HG03039 (cell line): Measurements from ENCODE around the gene NABP1.
A peak's percentile ranks its signal among the peaks of the same experiment; 100 is the strongest.

Experiments used
- ATAC-seq: cut with Tn5 transposase; IDR thresholded peaks from one replicate; pipeline ENCODE4 v1.9.1; 2021; ENCODE audit warnings: mild to moderate bottlenecking, moderate library complexity; ENCODE audit not compliant: unreplicated experiment

NABP1 gene

DNA sequence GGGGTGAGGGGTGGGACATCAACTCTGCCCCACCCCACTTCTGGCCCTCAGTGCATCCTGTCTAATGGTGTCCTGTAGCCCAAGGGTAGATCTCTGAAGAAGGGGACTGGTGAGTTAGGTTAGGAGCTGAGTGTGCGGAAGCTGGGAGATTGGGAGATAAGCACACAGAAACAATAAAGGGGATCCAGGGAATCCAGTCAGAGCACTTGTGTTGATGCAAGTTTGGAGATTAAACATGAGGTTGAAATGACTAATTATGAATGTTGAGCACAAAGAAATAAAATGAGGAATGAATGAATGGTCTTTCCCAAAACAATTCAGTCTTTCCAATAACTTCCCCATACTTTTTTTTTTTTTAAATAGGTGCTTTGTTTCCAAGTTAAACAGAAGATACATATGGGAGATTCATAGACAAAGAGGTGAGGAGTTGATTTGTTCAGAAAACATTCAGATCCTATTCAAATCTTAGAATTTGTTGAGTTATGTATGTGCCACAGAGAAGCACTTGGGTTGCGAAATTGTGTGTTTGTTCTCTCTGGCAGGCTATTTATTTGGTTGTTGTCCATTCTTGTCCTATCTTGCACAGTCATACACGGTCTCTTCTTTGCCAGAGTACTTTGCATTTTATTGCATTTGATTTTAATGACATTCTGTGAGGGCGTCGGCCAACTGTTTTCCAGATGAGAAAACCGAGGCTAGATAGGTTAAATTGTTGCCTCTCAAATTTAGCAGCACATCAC is 31.6 kb upstream of the NABP1 start:
- ATAC-seq = no peak

DNA sequence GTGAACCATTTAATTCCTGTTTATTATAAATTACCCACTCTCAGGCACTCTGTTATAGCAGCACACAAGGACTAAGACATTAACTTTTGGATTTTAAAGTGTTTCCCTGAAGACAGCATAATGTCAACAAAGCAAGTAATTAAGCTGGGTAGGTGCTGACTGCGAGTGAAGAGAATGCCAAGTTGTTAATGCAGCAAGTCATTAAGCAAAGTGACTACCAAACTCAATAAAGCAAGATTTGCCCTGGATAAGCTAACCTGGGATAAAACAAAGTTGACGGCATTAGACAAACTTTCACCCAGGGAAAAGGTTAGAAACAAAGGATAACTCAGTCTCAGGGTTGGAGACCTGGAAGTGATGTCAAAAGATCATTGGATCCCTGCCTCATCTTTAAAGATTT is 28.4 kb upstream of the NABP1 start:
- ATAC-seq = no peak

DNA sequence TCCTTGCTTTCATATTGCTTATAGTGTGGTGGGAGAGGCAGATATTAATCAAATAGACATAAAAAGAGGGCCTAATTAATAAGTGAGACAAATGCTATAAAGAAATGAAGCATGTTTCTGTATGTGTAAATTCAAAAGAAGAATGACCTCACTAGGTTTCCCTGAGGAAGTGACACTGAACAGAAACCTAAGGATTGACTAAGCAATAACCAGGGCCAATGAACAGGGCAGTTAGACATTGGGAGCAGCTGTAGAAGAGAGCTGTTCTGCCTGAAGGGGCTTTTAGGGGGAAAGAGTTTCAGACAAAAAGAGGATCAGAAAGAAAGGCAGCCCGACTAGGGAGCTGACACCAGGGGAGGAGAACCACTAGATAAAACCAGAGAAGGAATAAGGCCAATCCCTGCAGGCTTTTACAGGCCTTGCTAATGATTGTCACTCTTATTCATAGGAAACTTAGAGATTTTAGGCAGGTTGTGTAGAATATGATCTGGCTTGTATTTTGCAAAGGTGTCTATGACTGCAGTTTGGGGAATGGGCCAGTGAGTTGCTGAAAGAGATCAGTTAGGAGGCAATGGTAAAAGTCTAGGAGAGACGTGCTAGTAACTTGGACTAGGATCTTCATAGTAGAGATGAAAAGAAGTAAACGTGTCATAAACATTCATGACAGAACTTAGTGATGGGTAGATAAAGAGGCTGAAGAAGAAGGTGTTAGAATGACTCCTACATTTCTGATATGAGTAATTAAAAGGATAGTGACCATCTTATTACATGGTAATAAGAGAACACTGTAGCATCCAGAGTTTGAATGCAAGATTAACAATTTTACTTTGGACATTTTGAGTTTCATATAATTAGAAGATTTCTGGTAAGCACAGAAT is 26.8 kb upstream of the NABP1 start:
- peak; percentile 98 for ATAC-seq

DNA sequence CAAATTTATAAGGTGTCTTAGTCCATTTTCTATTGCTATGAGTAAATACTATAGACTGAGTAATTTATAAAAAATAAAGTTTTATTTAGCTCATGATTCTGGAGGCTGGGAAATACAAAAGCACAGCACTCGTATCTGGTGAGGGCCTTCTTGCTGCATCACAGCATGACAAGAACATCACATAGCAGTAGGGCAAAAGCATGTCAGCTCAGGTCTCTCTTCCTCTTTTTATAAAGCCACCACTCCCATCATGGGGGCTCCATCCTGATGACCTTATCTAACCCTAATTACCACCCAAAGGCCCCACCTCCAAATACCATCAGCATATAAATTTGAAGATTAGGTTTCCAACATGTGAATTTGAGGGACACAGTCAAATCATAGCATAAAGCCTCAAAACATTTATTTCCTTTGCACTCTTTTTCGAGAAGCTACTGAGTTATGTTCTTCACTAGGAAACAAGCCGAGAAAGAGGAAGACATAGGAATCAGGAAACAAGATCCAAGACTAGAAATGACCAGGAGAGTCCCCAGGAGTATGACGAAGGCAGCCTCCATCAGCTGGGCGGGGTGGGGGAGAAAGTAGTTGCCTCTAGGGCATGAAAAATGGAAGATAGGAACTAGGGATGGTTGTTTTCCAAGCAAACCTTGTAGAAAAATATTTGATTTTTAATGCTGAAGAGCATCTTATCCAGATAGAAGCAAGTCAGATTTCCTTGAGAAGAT is 24.1 kb upstream of the NABP1 start:
- no peak for ATAC-seq

DNA sequence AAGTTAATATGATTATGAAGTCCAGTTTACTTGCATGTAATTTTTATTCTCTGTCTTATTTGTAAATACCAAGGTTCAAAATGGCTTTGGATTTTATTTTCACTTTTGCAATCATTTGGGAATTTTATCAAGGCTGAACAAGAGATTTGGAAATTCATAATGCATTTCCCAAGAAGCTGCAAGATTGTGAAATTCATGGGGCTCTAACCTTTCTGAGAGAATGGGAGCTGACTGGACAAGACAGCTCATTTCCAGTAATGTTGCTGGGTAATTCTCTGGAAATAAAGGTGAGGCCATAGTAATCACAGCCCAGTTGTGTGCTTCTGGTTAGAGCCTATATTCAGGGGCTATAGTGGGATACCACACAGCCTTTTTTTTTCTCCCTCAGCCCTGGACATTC is 21.5 kb upstream of the NABP1 start:
- no peak for ATAC-seq

DNA sequence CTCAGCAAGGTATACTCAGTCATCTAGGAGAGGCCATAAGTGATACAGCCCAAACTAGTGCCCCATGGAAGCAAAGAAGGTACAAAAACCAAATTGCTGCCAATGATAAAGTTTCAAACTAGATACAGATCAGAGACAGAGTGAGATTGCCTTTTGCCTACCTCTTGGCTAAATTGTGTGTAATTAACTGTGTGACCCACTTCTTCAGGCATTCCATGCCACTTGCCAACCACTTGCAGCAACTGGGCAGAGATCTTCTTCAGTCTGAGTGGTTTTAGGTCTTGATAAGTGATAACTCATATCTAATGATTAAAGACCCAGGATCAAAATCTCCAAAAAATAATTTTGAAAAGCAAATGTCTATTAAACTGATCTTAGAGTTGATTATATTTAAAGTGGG is 21.1 kb upstream of the NABP1 start:
- ATAC-seq = no peak

DNA sequence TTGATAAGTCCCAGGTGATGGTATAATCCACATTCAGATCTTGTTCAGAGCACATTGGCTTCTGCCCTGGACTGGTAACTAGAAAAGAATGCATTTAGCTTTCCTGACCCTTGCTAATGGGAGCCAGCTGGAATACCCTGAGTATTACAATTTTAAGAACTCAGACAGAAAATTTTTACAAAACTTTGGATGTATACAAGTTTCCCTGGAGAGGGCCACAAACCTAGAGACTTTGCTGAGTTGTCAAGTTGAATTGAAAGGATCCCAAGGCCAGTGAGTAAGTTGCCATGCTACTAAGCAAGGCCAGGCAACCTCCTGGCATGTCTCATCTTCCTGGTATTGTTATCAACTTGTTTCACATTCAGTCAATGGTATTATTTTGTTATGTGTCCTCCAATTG is 20.0 kb upstream of the NABP1 start:
- ATAC-seq = no peak

DNA sequence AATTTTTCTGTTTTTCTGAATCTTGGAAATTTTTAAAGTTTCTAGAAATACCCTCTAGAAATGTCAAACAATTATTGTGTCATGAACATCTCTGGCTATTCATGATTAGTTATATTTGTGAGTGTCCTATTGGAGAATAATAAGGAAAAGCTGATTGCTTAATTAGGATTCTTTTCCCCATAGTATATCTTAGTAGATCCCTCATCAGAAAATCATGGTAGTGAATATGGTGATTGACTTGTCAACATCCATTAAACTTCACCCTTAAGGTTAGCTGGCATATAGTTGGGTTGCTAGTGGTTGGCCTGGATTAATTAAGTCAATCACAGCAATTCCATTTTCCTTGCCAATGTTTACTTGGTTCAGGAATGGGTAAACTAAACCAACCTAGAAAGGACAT is 18.7 kb upstream of the NABP1 start:
- ATAC-seq = no peak

DNA sequence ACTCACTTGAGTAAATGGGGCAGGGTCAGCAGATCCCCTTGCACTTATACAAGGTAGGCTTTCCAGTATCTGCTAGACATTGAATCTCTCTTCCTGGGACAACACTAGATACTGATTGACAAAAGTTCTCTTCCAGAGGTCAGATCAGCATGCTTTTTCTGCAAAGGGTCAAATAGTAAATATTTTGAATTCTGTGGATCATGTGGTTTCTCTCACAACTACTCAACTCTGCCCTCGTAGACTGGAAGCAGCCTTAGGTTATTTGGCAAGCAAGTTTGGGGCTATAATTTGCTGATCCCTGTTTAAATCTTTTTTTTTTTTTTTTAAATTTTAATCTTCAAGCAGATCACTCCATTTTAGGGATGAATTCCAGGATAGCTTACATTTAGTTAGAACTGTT is 17.4 kb upstream of the NABP1 start:
- ATAC-seq = no peak

DNA sequence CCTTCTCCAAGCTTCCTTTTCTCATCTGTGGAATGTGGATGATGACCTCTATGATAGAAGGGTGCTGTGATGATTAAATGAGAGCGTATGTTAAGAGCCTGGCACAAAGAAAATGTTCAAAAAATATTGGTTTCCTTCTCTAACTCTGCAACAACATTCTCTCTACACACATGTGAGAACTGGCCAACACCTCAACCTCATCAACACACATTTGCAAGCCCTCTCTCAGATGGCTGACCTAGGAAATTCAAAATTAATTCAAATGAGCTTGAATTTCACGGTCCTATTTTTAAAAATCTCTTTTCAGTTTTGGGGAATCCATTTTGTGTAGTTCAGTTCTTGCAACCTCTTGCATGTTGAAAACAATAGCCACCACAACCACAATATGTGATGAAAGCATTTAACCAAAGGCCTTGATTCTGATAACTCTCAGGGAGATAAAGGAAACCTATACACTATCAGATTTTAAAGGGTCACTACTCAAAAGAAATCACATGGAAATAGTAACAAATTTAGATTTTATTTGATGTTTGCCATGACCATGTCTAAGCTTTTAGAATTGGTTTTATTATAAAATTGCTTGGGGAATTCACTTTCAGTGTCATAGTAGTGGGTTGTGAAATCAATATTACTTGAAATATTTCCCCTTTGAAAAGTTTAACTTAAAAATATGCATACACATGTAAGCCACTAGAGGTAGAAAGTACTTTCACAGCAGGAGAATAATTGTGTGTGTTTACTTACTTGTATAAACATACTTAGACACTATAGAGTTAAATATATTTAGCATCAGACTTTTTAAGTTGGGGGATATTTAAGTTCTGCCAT is 16.6 kb upstream of the NABP1 start:
- ATAC-seq = no peak

DNA sequence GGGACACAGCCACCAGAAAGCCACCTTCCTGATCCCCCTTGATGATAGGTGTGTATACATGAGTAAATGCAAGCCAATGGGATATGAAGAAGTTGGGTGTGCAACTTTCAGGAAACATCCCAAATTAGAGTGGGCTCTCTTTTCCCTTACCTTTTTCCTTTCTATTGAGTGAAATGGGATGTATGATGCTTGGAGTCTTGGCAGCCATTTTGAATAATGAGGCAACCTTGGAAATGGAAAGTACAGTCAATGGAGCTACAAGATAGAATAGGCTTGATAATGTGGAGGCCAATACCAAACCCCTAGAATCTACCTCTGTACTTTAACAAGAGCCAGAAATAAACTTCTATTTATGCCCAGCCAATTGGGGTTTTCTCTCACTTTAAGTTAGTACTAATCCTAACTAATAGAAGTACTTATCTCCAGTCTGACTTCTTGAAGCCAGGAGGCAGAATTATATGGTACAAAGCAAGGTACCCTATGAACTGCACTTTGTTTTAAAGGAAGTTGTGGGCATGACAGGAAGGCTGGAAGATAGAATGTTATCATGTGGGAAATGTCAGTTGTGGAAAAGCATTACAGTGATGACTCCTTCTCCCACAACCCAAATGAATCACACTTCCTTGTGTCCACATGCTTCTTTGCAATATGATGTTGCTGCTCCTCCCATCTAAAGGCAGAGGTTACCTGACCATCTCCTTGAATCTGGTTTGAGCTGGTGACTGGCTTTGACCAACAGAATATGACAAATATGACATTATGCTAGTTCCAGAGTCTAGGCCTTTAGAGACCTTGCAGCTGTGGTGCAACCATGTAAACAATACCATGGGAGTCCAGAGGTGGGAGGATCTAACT is 12.9 kb upstream of the NABP1 start:
- ATAC-seq = no peak

DNA sequence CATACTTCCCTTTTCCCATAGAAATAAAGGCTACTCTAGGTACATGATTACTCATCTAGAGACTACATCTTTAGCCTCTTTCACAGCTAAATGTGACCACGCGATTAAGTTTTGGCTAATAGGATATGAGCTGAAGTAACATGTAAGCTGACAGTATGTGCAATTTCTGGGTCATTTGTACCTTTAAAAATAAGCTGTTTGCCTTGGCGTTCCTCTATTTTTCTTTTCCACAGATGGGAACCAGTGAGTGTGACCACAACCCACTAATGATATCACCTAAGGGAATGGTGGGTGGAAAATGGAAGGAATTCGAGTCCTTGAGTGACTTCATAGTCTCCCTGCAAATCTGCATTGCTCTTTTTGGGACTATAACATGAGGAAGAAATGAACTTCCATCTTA is 11.7 kb upstream of the NABP1 start:
- ATAC-seq = no peak

DNA sequence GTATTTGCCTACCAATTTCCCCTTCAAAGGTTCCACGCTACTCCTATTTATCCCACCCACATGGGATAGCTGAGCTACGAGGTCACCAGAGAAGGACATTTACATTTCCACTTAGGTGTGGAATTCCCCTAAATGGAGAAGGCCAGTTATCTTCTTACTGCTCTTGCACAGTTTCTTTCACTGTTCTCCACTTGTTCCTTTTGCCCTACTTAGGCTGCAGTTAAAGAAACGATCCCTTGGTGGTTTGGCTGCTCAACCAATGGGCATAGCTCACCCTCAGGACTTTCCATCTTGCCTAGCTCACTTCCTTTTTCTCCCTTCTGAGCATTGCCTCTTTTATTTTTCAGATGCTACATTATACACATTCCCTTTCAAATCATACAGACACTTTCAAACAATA is 11.2 kb upstream of the NABP1 start:
- ATAC-seq = peak; percentile 70

DNA sequence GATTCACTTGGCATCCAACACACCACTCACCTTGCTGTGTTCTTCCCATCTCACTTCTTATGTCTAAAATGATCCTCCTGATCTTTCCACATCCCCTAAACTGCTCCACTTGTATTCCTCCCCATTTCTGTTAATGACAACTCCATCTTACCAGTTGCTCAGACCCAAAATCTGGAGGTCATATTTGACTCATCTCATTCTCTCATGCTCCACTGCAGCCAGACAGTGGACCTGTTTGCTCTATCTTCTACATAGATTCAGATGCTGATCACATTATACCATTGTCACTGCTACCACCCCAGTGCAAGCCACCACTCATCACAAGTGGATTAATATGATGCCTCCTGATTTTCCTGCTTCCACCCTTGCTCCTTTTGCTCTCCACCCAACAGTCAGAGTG is 7.9 kb upstream of the NABP1 start:
- ATAC-seq = peak; percentile 40

DNA sequence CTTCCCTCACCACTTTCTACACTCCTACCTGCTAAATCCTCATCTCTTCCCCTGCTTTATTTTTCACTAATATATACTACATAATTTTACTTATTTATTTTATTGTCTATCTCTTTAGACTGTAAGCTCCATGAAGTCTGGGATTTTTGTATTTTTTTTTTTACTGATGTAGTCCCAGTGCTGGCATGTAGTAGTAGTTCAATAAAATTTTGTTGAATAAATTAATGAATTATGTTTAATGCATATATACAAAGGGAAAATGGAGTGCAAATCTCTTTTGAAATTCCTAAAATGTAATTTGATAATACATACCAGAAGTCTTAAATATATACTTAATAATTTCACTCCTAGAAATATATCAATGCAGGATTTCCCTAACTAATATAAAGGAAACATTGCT is 7.1 kb upstream of the NABP1 start:
- ATAC-seq = no peak

DNA sequence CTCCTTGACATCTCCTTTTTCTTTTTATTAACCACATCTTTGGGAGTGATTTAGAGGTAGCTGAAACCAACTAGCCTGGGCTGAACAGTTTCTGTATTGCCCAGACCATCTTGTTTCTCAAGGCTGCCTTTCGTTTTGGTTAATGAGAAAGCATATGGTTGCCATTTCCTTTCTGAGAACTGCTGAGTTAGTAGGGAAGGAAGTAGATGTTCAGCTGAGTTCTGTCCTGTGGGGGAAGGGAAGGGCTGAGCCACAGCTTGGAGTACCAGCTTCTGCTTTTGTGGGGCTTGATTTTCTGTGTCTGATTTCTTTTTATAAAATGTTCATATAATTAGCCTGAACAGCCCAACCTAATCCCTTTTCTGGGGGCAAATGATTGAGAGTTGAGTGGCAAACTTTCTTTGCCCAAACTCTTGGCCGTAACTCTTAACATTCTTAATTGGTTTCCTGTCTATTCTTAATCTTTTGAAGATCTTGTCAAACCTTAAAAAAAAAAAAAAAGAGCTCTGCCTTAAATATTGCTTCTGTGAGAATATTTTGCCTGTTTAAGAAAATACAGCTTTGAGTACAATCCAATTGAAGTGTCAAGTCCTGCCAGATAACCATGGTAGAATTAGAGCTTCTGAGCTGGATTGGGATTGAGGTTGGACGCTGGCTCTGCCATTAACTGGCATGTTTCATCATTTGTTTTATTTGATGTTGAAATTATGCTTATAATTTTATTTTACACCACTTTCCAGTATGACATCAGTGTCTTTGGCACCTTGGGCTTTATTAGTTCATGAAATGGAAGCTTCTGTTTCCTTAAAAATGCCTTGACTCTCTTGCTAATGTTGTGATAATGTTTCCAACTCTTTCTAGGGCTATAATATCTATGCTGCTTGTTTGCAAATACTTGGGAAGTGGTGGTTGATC is 1.9 kb upstream of the NABP1 start:
- peak; percentile 46 for ATAC-seq

DNA sequence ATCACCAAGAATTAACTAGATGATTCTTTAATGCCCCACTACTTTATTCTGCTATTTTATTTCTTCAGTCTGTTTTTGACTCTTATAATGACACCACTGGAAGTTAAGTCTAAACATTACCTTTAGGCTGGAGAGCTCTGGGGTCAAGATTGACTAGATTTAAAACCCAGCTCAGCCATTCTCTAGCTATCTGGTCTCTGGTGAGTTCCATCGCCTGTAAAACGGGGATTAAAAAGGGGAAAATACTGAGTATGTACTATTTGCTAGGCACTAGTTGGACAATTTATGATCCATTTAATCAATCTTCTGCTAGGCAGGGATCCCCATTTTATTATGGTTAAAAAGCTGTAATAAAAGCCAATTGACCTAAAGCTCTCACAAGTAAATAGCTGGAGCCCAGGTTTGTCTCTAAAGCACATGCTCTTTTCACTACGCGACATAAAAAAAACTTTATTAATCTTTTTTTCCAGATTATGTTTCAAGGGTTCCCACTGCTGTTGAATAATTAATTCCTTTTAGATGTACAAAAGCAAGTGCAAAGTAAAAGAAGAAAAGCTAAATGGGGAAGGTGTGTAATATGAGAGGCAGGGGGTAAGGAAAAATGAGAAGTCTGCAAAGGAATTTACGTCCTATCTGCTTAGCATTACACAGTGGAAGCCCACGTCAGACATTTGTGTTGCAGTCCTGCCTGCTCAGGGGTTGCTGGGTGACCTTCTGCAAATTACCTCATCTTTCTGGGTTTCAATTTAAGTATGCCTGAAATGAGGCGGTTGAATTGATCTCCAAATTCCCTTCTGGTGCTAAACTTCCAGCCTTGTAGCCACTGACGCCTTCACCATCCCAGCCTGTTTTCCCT is 918 bp upstream of the NABP1 start:
- peak; percentile 28 for ATAC-seq
